ENCODE data around the gene RBM5.
"Not testable (repeated sequence)": the region's sequence is repeated elsewhere in the genome, so short reads cannot be mapped to it uniquely, and the experiment has no call there.

- TF ChIP-seq ZSCAN18 (tag by site-specific recombination; IDR thresholded peaks at IDR 0.05); ZNF138 (tag by site-specific recombination; IDR thresholded peaks at IDR 0.05; ENCODE audit: borderline replicate concordance); TRIM28 (IDR thresholded peaks at IDR 0.05; ENCODE audit: borderline replicate concordance, low read length); CTCF (tag by site-specific recombination; IDR thresholded peaks at IDR 0.05); MYNN (tag by site-specific recombination; IDR thresholded peaks at IDR 0.05; ENCODE audit: borderline replicate concordance); ZNF274 (IDR thresholded peaks at IDR 0.05; ENCODE audit: low read length); ZNF274 (tag by site-specific recombination; IDR thresholded peaks at IDR 0.05; ENCODE audit: borderline replicate concordance); REST (tag by site-specific recombination; IDR thresholded peaks at IDR 0.05); ZNF184 (tag by site-specific recombination; IDR thresholded peaks at IDR 0.05); ZNF707 (tag by site-specific recombination; IDR thresholded peaks at IDR 0.05): not testable (repeated sequence)
These were observed 3.8 kb upstream of the RBM5 start for GRCh38 chr3:50084951-50085350.

Data from HEK293 (cell line).